HUDEP-2 (cell line): ENCODE data around the gene HMX1.

Experiments
- DNase-seq, 76 experiments: peaks; one replicate each; lab custom pipeline; 2025; ENCODE audit not compliant: unreplicated experiment in 76 of 76; lab: John Stamatoyannopoulos, UW

HMX1 gene

DNA sequence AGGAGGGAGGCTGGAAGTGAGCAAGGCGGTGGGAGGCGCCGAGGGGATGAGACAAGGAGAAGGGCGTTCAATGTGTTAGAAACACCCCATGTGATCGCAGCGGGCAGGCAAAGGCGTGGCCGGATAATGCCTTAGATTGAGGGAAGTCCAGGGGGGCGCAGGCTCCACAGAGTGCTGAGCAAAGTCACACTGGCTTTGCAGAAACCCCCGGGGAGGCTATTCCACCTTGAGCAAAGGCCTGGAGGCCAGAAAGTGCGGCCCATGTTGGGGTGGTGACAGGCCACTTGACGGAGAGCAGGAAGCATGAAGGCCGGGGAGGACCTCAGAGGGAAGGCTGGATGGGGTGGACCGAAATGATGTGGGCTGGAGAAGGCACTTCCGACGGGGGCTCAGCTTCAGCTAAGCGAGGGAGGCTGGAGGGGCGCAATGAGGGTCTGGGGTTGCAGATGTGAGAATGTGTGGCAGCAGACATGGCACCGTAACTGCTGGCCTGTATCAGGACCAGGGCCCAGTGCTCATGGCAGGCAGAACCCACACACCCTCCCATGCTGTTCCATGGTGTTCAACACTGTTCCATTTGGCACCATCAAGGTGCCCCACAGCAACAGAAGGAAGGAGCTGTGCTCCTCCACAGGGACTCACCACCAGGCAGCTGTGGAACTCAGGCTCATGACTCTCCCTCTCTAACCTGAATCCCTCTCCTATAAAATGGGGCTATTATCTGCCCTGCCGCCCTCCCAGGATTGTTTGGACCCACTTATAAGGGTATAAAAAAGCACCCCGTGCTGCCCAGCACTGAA, 50.3 kb downstream of the HMX1 start:
- DNase-seq = no peak

DNA sequence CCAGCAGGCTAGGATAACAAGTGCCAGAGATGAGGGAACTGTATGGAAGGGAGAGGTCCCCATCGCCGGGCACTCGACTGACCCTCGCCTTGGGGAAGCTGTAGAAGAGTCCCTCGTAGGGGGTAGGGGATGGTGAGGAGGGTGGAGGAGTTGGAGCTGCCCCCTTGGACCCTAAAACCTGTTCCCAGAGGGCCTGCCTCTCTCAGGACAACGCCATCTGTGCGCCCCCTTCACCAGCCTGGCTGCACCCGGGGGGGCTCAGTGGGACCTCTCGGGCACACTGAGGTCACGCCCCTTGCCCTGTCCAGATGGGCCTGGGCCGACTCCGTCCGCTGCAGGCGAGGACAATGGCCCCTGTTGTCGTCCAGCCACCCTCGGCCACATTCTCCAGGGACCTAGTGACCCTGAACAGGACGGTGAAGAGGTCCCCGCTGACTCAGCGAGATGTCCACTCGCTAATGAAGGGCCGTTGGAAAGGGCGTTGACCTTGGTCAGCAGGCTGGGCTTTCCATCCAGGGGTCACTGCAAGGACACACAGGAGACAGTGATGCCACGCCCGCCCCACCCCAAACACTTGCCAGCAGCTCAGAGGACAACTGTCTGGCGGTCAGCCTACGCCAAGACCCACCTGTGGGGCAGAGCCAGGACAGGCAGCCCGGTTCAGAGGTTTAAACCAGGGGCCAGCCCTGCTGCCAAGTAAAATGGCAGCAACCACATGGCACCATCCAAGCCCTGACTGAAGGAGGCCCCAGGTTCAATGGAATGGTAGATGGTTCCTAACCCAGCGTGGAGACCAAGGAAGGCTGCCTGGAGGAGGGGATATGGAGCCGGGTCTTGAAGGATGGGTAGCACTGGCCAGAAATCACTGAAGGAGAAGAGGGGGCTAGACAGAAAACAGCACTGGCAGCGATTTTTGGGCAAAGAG, 51.2 kb downstream of the HMX1 start:
- no peak for DNase-seq

DNA sequence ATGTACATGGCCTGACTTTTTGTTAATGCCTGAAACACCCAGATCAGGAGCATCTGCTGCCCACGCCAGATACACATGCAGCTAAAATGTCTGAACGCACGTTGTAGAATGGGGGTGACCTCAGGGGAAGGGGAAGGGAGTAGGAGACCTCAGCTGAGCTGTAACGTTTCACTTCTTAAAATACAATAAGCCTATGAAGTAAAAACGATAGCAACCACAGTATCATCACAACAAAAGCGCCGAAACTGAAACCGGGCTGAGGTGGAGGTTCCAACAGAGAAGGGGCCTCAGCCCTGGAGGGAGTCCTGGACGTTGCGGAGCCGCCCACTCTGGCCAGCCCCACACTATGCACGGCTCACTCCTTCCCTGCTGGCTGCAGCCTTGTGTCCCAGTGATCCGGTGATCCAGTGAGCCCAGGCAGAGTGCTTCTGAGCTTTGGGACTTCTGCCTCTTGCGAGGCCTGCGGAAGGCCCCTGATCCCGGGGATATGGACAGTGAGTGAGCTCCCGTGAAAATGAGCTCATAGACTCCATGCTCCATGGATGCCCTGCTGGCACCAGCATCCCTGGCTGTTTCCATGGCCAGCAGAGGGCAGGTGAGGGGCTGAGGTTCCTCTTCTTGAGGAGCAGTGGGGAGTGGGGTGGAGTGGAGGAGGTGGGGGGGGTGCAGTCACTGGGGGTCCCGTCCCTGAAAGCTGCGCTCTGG, 52.0 kb downstream of the HMX1 start:
- no peak for DNase-seq

- DNase-seq = no peak
Measured at GRCh38 chr4:8819019-8819418, 52.6 kb downstream of the HMX1 start.

DNA sequence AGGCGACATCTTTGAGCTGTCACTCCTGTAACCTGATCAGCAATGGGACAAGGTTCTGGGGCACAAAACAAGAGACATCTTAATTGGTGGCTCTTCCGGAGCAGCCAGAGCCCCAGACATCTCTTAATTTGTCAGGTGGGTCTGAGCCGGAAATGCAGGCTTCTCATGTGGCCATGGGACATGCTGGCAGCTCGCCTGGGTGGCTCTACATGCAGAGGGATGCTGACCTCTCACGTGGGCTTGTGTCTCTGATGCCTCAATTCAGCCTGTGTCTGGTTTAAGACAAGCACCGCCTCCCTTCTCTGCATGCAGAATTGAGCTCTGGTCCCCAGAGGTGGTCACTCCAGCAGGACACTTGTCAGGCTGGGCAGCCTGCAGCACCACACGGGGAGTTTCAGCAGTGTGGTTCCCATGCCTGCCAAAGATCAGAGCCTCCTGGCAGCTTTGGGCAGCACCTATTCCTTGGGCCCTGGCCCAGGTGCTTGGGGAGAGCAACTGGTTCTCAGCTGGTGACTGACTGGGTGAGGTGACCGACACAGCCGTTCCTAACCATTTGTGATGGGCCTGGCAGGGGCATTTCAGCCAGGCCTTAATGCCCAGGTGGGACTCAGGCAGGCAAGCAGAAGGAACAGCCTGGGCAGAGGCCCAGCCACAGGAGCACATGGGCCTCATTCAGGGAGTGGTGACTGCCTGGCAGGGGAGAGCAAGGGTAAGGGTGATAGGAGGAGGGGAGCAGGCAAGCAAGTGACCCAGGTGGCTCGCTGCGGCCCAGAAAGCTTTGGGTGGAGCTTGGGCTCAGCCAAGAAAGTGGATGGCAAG, 53.4 kb downstream of the HMX1 start:
- no peak for DNase-seq

GRCh38 chr4:8817813-8818062, 53.9 kb downstream of the HMX1 start:
- no peak for DNase-seq

DNA sequence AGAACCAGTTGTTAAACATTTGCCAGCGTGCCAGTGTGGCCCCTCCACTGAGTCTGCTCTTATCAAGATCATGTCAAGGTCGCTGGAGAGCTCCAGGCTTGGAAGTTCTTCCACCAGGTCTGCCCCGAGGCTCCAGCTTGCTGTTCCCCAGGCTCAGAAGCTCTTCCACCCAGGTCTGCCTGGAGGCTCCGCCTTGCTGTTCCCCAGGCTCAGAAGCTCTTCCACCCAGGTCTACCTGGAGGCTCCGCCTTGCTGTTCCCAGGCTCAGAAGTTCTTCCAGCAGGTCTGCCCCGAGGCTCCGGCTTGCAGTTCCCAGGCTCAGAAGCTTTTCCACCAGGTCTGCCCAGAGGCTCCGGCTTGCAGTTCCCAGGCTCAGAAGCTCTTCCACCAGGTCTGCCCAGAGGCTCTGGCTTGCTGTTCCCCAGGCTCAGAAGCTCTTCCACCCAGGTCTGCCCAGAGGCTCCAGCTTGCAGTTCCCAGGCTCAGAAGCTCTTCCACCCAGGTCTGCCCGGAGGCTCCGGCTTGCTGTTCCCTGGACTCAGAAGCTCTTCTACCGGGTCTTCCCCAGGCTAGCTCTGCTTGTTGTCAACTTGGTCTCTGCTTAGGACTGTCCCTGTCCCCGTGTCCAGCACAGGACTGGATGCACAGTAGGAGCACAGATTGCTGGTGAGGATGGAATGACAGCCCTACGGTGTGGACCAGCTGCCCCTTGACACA, 54.4 kb downstream of the HMX1 start:
- DNase-seq = no peak
